AG09309 (cell line): Measurements from ENCODE around the gene DYRK3.
A peak's percentile ranks its signal among the peaks of the same experiment; 100 is the strongest.

Experiments
- DNase-seq: peaks from one replicate; pipeline ENCODE4 v3.0.0-alpha.2; 2010; ENCODE audit warnings: low read depth
- H3K4me3 ChIP-seq: 2 replicates; pipeline ENCODE4 v1.5.1; 2011; ENCODE audit warnings: mild to moderate bottlenecking, low read depth, low read length, moderate library complexity; ENCODE audit not compliant: control insufficient read depth
- TF ChIP-seq, protein P1 (sequence below): IDR thresholded peaks from 2 replicates; pipeline ENCODE4 v1.5.1; 2011; ENCODE audit warnings: mild to moderate bottlenecking, low read depth, low read length, inconsistent platforms; ENCODE audit not compliant: insufficient read depth, control insufficient read depth; ENCODE audit errors: missing control alignments

The DYRK3 gene

DNA sequence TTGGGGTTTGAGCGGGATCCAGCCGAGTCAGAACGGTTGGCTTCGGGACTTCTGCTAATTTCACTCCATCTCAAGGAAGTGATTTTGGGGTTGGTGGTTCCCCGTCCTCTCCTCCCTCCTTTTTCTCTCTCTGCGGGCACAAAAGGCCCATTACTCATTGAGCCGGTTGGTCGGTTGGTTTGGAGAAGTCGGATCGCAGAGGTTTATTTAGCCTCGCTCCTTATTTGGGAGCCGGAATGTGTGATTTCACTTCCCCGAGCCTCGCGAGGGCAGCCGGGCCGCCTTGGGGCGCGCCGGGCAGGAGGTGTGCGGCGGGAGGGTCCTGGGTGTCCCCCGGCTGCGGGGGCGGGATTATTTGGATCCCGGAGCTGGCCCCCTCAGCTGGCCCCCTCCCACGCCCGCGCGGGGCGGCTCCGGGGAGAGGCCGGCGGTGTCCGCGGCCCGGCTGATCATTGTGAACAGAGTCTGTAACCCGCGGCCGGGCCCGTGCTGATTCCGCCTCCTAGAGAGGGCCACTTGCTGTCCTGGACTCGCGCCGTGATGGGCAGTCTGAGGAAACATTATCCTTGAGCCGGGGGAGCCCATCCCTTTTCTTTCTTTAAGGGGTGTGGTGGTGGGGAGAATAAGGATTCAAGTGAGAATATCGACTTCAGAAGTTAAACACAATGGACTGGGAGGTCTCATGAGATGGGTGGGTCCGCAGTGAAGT is 50.6 kb downstream of the DYRK3 start:
- H3K4me3 ChIP-seq: peak overlapping the region; percentile 94
- no peak for DNase-seq
- TF ChIP-seq, protein P1, sequence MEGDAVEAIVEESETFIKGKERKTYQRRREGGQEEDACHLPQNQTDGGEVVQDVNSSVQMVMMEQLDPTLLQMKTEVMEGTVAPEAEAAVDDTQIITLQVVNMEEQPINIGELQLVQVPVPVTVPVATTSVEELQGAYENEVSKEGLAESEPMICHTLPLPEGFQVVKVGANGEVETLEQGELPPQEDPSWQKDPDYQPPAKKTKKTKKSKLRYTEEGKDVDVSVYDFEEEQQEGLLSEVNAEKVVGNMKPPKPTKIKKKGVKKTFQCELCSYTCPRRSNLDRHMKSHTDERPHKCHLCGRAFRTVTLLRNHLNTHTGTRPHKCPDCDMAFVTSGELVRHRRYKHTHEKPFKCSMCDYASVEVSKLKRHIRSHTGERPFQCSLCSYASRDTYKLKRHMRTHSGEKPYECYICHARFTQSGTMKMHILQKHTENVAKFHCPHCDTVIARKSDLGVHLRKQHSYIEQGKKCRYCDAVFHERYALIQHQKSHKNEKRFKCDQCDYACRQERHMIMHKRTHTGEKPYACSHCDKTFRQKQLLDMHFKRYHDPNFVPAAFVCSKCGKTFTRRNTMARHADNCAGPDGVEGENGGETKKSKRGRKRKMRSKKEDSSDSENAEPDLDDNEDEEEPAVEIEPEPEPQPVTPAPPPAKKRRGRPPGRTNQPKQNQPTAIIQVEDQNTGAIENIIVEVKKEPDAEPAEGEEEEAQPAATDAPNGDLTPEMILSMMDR: no peak

DNA sequence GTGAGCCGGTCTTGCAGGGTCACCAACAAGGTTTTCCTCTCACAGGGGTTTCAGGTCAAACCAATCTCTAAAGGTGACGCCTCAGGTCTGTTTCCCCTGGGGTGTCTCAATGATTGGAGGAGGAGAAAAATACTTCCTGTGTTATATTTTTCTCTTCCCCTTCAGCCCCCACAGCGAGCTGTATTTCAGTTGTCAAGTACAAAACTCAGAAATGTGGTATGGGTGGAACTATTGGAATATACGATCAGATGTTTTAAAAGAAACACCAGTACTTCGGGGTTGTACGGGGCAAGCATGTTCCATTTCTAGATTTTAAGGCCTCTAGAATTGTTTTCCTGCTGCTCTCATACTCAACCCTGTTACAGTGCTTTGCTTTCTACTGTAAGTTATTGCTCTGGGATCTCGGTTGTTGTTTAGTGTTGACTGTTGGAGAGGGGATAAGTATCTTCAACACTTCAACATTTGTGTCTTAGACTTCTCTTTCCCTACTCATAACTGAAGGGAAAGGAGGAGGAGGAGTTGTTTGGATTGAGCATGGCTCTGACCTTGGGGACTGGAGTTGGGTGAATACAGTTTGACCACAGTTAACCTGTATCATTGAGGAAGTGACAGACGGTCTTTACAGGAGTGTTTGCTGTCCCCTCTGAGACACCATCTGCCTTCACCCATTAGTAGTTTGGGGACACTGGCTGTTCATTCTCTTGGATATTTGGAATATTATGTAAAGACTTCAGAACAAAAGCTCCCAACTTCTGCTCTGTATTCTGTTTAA is 51.3 kb downstream of the DYRK3 start:
- TF ChIP-seq, protein P1: no peak
- H3K4me3 ChIP-seq: peak overlapping the region; percentile 94
- no peak for DNase-seq

DNA sequence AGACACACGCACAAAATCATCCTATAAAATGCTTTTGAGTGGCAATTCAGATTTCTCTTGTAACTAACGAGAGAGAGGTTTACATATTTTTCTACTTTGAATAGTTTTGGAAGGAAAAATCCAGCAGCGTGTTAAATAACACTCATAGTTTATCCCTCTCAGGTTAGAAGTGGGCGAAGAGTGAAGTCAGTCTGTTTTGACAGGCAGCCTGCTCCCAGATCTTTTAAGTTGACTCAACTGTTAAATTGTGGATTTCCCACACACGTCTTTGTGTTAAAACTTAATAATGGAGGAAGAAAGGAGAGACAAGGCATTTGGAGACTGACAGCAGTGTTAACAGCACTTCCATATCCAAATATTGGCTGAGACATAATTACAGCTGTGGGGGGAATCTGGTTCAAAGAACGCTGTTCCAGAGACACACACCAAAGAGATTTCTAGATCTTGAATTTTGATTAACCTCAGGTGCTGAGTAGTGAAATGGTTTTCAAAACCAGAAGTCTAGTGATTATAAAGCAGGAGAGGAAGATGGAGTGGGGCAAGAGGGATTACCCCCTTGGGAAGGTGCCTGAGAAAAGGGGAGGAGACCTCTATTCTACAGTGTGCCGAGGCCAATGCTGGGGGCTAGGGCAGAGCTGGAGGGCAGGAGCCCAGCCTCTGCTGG is 52.0 kb downstream of the DYRK3 start:
- H3K4me3 ChIP-seq: peak overlapping the region; percentile 94
- DNase-seq: no peak
- TF ChIP-seq, protein P1: no peak

DNA sequence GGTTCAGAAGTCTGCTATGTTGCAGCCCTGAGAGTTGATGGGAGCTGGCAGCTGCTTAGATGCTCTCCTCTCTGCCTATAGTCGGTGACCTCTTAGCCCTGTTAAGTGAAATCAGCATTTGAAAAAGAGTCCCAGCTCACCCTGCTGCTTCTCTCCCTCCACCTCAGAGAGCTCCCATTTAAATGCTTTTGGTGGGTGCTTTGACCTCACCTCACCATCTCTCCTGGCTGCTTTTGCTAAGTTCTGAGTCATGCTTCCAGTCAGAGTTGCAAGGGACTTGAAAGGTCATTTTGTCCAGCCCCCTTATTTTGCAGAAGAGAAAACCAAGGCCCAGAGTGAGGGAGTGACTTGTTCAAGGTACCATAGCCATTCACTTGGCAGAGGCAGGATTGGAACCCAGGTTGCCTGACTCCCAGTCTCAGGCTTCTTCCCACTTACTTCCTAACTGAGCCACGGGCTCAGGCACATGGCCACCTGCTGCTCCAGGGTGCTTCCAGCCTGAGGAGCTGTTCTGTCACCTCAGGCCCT is 52.6 kb downstream of the DYRK3 start:
- H3K4me3 ChIP-seq: peak overlapping the region; percentile 7
- DNase-seq: no peak
- TF ChIP-seq, protein P1: no peak

DNA sequence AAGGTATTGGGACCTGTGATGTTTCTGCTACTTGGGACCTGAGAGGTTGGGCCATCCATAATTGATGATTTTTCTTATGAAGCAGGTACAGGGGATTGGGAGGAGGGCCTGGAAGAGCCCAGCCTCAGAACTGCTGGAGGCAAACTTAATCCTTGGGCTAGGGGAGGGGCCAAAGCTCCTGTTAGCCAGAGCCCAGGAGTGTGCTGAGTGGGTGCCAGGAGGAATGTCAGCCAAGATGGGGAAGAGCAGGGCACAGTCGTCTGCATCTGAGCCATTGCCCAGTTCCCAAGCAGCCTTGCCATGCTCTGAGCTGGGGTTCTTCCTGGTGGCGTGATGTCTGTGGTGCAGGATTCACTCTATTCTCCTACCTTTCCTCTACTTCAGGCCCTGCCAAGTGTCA is 55.2 kb downstream of the DYRK3 start:
- TF ChIP-seq, protein P1: no peak
- DNase-seq: no peak
- no peak overlapping the region for H3K4me3 ChIP-seq

DNA sequence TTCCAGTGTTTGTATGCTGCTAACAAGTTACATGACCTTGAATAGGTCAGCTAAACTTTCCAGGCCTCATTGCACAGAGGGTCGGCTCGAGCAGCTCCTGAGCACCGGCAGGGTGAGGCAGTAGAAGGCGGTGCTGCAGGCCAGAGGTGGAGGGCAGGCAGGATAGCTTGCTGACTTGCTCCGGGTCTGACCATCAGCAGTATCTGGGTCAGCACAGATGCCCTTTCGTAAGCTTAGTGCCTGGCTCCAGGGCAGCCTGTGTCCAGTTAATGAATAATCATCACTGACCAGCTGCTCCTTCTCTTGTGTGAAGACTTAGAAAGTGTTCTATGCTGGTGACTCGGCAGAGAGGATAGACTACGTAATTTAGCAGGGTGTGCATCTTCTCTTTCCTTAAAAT is 56.3 kb downstream of the DYRK3 start:
- no peak overlapping the region for H3K4me3 ChIP-seq
- TF ChIP-seq, protein P1: no peak
- DNase-seq: no peak
